NCI-H2171 treated with DMSO at 0.1 percent for 48 hours (cell line): ENCODE results near the gene EFCAB12.

Experiments used
- DNase-seq: peaks from one replicate; lab custom pipeline; 2025; lab: John Stamatoyannopoulos, UW

The EFCAB12 gene

GRCh38 chr3:129428376-129429079 is at the start of gene EFCAB12:
EFCAB12 (minus strand) TSS chr3:129428636; CDS start chr3:129428488, 148 bp downstream.
- peak; percentile 97 for DNase-seq

GRCh38 chr3:129476586-129476985 is 48.1 kb upstream of the EFCAB12 start:
- no peak for DNase-seq

GRCh38 chr3:129475863-129476262 is 47.4 kb upstream of the EFCAB12 start:
- DNase-seq: no peak

GRCh38 chr3:129474984-129475804 is 46.8 kb upstream of the EFCAB12 start:
- DNase-seq: no peak

DNA sequence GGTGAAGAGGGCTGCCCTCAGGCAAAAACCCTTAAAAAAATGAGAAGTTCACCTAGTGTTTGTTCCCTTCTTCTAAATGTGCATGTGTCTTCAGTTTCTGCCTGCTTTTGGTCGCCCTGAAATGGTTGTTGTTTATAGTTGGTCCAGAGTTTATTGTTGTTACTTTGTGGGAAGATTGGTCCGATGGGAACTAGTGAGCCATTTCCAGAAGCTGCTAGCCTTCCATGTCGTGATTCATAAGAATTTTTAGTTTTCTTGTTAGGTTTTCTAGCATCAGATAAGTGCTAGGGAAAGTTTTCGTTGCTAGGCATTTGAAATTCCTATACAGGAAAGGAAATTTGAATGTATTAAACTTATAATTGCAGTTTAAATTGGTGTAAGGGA is 45.3 kb upstream of the EFCAB12 start:
- no peak for DNase-seq

GRCh38 chr3:129473067-129473768 is 44.8 kb upstream of the EFCAB12 start:
- DNase-seq: no peak

GRCh38 chr3:129470861-129471260 is 42.4 kb upstream of the EFCAB12 start:
- DNase-seq: no peak

- DNase-seq: no peak
Observed at GRCh38 chr3:129469026-129469425, 40.6 kb upstream of the EFCAB12 start.

GRCh38 chr3:129467932-129468331 is 39.5 kb upstream of the EFCAB12 start:
- no peak for DNase-seq

DNA sequence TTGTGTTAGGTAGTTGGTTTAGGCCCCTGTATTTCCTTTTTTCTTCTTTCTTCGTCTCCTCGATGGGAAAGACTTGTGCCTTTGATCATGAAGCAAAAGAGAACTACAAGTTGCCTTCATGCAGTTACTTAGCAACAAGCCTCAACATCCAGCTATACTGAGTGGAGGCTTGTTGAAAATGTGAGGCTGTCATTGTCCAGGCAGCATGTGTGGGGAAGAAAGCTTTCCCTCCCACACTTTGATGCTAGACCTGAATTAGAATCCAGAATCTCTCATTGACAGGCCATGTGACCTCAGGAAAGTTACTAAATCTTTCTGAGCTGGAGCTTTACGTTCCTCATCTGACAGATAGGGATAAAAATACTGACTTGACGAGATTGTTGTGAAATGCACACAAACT is 35.3 kb upstream of the EFCAB12 start:
- DNase-seq: no peak

- DNase-seq: no peak
Observed at GRCh38 chr3:129463094-129463493, 34.7 kb upstream of the EFCAB12 start.

DNA sequence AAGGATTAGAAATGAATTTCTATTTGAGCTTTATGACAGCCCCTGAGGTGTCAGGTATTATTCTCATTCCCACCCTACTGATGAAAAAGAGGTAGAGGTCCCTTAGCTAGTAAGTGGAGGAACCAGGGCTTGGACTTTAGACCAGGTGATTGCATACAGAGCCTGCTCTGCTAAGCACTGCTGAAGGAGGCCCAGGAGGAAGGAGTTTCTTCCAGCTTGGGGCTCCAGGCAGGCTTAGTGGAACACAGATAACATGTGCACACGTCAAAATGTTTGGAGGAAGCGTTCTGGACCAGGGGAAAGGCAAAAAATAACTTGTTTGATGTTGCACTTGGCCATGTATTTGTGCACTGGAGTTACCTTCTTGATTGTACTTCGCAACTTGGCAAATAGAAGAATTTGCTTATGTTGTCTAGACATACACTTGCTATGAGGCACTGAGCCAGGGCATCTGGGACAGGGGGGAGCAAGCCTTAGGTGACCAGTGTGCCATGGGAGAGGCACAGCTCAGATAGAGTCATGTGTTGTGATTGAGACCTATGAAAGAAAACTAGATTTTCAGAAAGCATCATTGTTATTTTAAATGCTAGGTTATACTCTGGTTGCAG is 34.0 kb upstream of the EFCAB12 start:
- DNase-seq: no peak

- DNase-seq: no peak
Observed at GRCh38 chr3:129461461-129462146, 33.2 kb upstream of the EFCAB12 start.

DNA sequence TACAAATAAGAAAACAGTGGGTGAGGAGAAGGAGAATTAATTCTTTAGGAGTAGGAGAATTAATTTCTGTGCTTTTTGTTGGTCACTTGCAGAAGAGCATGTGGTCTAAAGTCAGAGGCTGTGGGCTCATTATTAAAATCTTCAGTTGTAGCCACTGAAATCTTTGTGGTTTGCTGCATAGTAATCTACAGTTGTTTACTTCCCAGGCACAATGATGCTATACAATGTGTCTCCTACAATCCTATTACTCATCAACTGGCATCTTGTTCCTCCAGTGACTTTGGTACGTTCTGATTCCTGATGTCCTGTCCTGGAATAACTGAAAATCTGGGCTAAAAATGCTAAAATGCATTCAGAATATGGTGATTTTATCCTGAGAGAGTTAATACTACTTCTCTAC is 32.6 kb upstream of the EFCAB12 start:
- DNase-seq: no peak

GRCh38 chr3:129460572-129460971 is 32.1 kb upstream of the EFCAB12 start:
- DNase-seq: no peak

- no peak for DNase-seq
Observed at GRCh38 chr3:129460155-129460554, 31.7 kb upstream of the EFCAB12 start.

DNA sequence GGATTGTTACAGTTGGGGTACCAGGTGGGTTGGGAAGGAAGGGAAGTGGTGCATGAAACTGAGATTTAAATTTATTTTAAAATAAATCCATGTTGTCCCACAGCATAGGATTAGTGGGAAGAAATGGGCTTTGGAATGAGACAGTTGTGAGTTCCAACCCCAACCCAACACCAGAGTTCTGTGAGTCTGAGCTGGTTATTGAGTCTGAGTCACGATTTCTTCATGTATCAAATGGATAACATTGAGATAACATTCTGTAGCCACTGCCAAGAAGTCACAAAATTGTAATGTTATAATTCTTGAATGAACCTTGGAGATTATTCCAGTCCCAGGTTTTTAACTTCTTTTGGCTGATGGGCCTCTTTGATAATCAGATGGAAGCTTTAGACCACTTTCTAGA is 25.3 kb upstream of the EFCAB12 start:
- DNase-seq: no peak

GRCh38 chr3:129449279-129450115 is 21.1 kb upstream of the EFCAB12 start:
- DNase-seq: peak; percentile 68

DNA sequence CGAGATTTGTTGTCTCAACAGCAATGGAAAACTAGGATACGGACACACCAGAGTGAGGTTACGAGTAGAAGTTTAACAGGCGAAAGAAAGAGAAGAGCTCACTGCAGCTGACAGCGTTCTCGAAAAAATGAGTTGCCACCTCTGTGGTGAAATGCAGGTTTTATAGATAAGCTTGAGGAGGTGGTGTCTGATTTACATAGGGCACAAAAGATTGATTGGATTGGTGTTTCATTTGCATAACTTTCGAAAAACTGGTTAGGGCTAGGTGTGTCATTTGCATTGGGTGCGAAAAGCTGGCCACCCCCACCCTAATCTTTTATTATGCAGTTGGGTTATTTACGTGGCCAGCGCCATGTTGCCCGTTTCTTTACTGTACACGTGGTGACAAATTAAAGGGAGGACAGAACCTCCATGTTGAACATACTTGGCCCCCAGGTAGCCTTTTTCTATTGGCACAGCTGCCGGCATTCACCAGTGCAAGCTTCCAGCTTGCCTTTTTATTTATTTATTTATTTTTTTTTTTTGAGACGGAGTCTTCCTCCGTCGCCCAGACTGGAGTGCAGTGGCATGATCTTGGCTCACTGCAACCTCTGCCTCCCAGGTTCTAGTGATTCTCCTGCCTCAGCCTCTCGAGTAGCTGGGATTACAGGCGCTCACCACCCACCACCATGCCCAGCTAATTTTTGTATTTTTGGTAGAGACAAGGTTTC is 19.9 kb upstream of the EFCAB12 start:
- DNase-seq: no peak

DNA sequence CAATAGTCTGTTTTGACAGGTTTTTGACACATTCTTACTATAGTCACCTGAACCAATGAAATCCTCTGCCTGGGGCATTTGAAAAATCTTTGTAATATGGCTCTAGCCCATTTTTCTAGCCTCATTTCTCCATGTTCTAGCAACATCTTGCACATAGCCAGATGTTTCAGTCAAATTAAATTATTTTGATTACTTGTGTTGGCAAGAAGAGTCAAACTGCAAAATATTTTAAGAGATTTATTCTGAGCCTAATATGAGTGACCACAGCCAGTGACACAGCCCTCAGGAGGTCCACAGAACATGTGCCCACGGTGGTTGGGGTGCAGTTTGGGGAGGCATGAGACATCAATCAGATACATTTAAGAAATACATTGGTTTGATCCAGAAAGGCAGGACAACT is 18.5 kb upstream of the EFCAB12 start:
- DNase-seq: no peak
